Astrocyte of the hippocampus (primary cell): Measurements from ENCODE around the gene MPP1.
"Not testable (repeated sequence)": the region's sequence is repeated elsewhere in the genome, so short reads cannot be mapped to it uniquely, and the experiment has no call there.

Source experiments
- DNase-seq: peaks from one replicate; pipeline ENCODE4 v3.0.0; 2011; ENCODE audit warnings: low read depth, low spot score

MPP1 gene

GRCh38 chrX:154804957-154805695 lies at the start of gene MPP1:
TSS of gene MPP1 (minus strand) at chrX:154805485. CDS start at chrX:154805373, 112 bp downstream.
- peak; percentile 89 for DNase-seq

GRCh38 chrX:154850957-154851611 lies 45.8 kb upstream of the MPP1 start:
- no peak for DNase-seq

- DNase-seq: peak; percentile 52
Measured at GRCh38 chrX:154840856-154841255, 35.6 kb upstream of the MPP1 start.

- no peak for DNase-seq
Measured at GRCh38 chrX:154836163-154836562, 30.9 kb upstream of the MPP1 start.

- DNase-seq: no peak
Measured at GRCh38 chrX:154834562-154834961, 29.3 kb upstream of the MPP1 start, which contains the start of gene SMIM9. TSS of gene SMIM9 (minus strand) at chrX:154834662. CDS start at chrX:154830856, 3,806 bp downstream.

- no peak for DNase-seq
Measured at GRCh38 chrX:154833746-154834274, 28.5 kb upstream of the MPP1 start.

- DNase-seq: no peak
Measured at GRCh38 chrX:154829926-154830442, 24.7 kb upstream of the MPP1 start.

- no peak for DNase-seq
Measured at GRCh38 chrX:154829134-154829533, 23.8 kb upstream of the MPP1 start.

GRCh38 chrX:154828016-154828408 lies 22.7 kb upstream of the MPP1 start:
- no peak for DNase-seq

- no peak for DNase-seq
Measured at GRCh38 chrX:154827194-154828015, 22.1 kb upstream of the MPP1 start.

- DNase-seq: not testable (repeated sequence)
Measured at GRCh38 chrX:154825586-154825985, 20.3 kb upstream of the MPP1 start.

GRCh38 chrX:154824638-154825037 lies 19.4 kb upstream of the MPP1 start:
- no peak for DNase-seq

GRCh38 chrX:154822029-154822428 lies 16.7 kb upstream of the MPP1 start:
- DNase-seq: no peak

- no peak for DNase-seq
Measured at GRCh38 chrX:154821523-154821922, 16.2 kb upstream of the MPP1 start.

GRCh38 chrX:154819771-154820341 lies 14.6 kb upstream of the MPP1 start:
- no peak for DNase-seq

- no peak for DNase-seq
Measured at GRCh38 chrX:154818916-154819770, 13.9 kb upstream of the MPP1 start.

- not testable (repeated sequence) for DNase-seq
Measured at GRCh38 chrX:154817048-154817618, 11.8 kb upstream of the MPP1 start.

- not testable (repeated sequence) for DNase-seq
Measured at GRCh38 chrX:154816326-154816898, 11.1 kb upstream of the MPP1 start.

- DNase-seq: peak; percentile 22
Measured at GRCh38 chrX:154815274-154815818, 10.1 kb upstream of the MPP1 start.
